ENCODE results near the gene TCF19. TPM values are rescaled to one million over a fixed set of nuclear protein-coding genes. Genes with fewer than 3 reads are reported as not detected.
A peak's percentile ranks its signal among the peaks of the same experiment; 100 is the strongest.

TCF19 gene
- total RNA-seq, 4 donors from 2014 or later = 18.9 to 24.2 (median 20.8) TPM

GRCh38 chr6:31126396-31127175 is 31.8 kb upstream of the TCF19 start:
- intact Hi-C loops (cut with DNase I; ENCODE audit: low total_unique reads) = no loop called here
- 65 to 70% methylated on average over 16 of the region's 16 CpGs for WGBS, 2 donors
- H3K4me3 ChIP-seq (ENCODE audit: low read depth, poor library complexity, severe bottlenecking) = no peak overlapping the region
- no peak for TF ChIP-seq POLR2A (IDR thresholded peaks at IDR 0.05)
- TF ChIP-seq CTCF (IDR thresholded peaks at IDR 0.05) = no peak
- DNase-seq (ENCODE audit: low spot score in 2 of 2) = no peak

- H3K4me3 ChIP-seq (ENCODE audit: low read depth, poor library complexity, severe bottlenecking) = no peak overlapping the region
- intact Hi-C loops (cut with DNase I; ENCODE audit: low total_unique reads) = no loop called here
- TF ChIP-seq CTCF (IDR thresholded peaks at IDR 0.05) (no peak), POLR2A (IDR thresholded peaks at IDR 0.05) (no peak)
- DNase-seq (ENCODE audit: low spot score in 2 of 2) = peak in 1 of 2 donors; percentile 91
- 6 to 8% methylated on average over 8 of the region's 8 CpGs for WGBS, 2 donors
Measured at GRCh38 chr6:31128093-31128676, 30.2 kb upstream of the TCF19 start.

- DNase-seq (ENCODE audit: low spot score in 2 of 2) = no peak
- 49 to 72% methylated on average over 4 of the region's 4 CpGs for WGBS, 2 donors
- intact Hi-C loops (cut with DNase I; ENCODE audit: low total_unique reads) = no loop called here
- TF ChIP-seq POLR2A (IDR thresholded peaks at IDR 0.05) (no peak), CTCF (IDR thresholded peaks at IDR 0.05) (no peak)
- no peak overlapping the region for H3K4me3 ChIP-seq (ENCODE audit: low read depth, poor library complexity, severe bottlenecking)
Measured at GRCh38 chr6:31129130-31129529, 29.3 kb upstream of the TCF19 start.

GRCh38 chr6:31130751-31131150 is 27.6 kb upstream of the TCF19 start:
- WGBS, 2 donors = 96 to 97% methylated on average over 3 of the region's 3 CpGs
- intact Hi-C loops (cut with DNase I; ENCODE audit: low total_unique reads) = no loop called here
- no peak for TF ChIP-seq POLR2A (IDR thresholded peaks at IDR 0.05)
- TF ChIP-seq CTCF (IDR thresholded peaks at IDR 0.05) = no peak
- DNase-seq (ENCODE audit: low spot score in 2 of 2) = no peak
- H3K4me3 ChIP-seq (ENCODE audit: low read depth, poor library complexity, severe bottlenecking) = no peak overlapping the region

- WGBS, 2 donors = 89 to 97% methylated on average over 3 of the region's 3 CpGs
- intact Hi-C loops (cut with DNase I; ENCODE audit: low total_unique reads) = no loop called here
- DNase-seq (ENCODE audit: low spot score in 2 of 2) = no peak
- H3K4me3 ChIP-seq (ENCODE audit: low read depth, poor library complexity, severe bottlenecking) = no peak overlapping the region
- TF ChIP-seq CTCF (IDR thresholded peaks at IDR 0.05) (no peak), POLR2A (IDR thresholded peaks at IDR 0.05) (no peak)
Measured at GRCh38 chr6:31131595-31131994, 26.8 kb upstream of the TCF19 start.

Data from lower leg skin (tissue), 4 donors.